Measurements from ENCODE around the gene MLLT6. TPM values are rescaled to one million over a fixed set of nuclear protein-coding genes. Genes with fewer than 3 reads are reported as not detected.

MLLT6 gene
- total and polyA plus RNA-seq, 2 of the 13 experiments (the other 11 are each of a cell fraction or from before 2014, with no cell fraction given): 50.7 to 69.5 TPM

DNA sequence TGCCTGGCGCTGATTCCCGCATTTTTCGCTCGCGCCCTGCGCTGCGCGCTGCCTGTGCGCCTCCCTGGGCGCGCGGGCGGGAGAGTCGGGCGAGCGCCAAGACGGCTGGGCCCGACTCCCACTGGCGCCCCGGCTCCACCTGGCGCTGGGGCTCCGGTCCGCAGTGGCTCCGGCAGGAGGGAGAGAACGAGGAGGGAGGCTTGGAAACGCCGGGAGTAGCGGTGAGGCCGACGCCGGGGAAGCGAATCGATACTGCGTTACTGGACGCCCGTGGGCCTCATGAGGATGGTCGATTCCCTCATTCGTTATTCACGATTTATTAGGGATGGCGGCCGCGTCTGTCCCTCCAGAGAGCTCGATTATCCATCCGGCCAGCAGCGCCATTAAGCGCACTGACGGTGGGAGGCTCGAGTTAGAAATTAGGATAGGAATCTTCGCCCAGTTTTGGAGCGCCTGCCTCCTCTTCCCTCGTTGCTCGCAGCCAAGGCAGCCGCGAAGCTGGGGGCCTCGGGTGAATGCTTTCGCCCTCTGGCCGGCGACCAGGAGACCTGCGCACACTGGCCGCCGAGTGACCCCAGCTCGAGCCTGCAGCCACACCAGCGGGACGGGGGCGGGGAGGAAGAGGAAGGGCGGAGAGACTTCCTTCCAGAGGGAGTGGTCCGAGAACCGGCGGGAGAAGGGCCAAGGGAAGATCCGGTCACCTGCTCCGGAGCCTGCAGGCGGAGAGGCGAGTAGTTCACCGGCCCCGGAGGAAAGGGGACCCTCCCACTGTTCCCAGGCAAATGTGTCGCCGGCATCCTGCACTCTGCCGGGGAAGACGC, 44.4 kb downstream of the MLLT6 start (continued):
- TF ChIP-seq, protein P1, sequence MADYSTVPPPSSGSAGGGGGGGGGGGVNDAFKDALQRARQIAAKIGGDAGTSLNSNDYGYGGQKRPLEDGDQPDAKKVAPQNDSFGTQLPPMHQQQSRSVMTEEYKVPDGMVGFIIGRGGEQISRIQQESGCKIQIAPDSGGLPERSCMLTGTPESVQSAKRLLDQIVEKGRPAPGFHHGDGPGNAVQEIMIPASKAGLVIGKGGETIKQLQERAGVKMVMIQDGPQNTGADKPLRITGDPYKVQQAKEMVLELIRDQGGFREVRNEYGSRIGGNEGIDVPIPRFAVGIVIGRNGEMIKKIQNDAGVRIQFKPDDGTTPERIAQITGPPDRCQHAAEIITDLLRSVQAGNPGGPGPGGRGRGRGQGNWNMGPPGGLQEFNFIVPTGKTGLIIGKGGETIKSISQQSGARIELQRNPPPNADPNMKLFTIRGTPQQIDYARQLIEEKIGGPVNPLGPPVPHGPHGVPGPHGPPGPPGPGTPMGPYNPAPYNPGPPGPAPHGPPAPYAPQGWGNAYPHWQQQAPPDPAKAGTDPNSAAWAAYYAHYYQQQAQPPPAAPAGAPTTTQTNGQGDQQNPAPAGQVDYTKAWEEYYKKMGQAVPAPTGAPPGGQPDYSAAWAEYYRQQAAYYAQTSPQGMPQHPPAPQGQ (CRISPR knock-in tag; IDR thresholded peaks at IDR 0.05; ENCODE audit: borderline replicate concordance): 0 out of 2 replicates have a peak, but pooled peaks have one; percentile 34
- TF ChIP-seq GFI1 (CRISPR knock-in tag; IDR thresholded peaks at IDR 0.05; ENCODE audit: borderline replicate concordance): peak; percentile 42; the same call in 1 of the 2 replicates
- TF ChIP-seq ZNF788 (CRISPR knock-in tag; IDR thresholded peaks at IDR 0.05; ENCODE audit: borderline replicate concordance): peak; percentile 91
- TF ChIP-seq, protein P2, sequence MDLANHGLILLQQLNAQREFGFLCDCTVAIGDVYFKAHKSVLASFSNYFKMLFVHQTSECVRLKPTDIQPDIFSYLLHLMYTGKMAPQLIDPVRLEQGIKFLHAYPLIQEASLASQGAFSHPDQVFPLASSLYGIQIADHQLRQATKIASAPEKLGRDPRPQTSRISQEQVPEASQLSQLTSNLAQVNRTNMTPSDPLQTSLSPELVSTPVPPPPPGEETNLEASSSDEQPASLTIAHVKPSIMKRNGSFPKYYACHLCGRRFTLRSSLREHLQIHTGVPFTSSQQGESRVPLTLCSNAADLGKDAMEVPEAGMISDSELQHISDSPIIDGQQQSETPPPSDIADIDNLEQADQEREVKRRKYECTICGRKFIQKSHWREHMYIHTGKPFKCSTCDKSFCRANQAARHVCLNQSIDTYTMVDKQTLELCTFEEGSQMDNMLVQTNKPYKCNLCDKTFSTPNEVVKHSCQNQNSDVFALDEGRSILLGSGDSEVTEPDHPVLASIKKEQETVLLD (CRISPR knock-in tag; IDR thresholded peaks at IDR 0.05; ENCODE audit: low read depth): peak; percentile 86
- TF ChIP-seq MTA3 (CRISPR knock-in tag; IDR thresholded peaks at IDR 0.05): no peak
- 0 out of 2 replicates have a peak, but pooled peaks have one; percentile 39 for TF ChIP-seq PRMT3 (CRISPR knock-in tag; IDR thresholded peaks at IDR 0.05; ENCODE audit: borderline replicate concordance, low read depth)
- TF ChIP-seq, protein P3, sequence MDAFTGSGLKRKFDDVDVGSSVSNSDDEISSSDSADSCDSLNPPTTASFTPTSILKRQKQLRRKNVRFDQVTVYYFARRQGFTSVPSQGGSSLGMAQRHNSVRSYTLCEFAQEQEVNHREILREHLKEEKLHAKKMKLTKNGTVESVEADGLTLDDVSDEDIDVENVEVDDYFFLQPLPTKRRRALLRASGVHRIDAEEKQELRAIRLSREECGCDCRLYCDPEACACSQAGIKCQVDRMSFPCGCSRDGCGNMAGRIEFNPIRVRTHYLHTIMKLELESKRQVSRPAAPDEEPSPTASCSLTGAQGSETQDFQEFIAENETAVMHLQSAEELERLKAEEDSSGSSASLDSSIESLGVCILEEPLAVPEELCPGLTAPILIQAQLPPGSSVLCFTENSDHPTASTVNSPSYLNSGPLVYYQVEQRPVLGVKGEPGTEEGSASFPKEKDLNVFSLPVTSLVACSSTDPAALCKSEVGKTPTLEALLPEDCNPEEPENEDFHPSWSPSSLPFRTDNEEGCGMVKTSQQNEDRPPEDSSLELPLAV (CRISPR knock-in tag; conservative IDR thresholded peaks at IDR 0.05; ENCODE audit: low read depth): peak; percentile 76; the same call in 1 of the 2 replicates
- TF ChIP-seq, protein P4, sequence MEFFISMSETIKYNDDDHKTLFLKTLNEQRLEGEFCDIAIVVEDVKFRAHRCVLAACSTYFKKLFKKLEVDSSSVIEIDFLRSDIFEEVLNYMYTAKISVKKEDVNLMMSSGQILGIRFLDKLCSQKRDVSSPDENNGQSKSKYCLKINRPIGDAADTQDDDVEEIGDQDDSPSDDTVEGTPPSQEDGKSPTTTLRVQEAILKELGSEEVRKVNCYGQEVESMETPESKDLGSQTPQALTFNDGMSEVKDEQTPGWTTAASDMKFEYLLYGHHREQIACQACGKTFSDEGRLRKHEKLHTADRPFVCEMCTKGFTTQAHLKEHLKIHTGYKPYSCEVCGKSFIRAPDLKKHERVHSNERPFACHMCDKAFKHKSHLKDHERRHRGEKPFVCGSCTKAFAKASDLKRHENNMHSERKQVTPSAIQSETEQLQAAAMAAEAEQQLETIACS (CRISPR knock-in tag; IDR thresholded peaks at IDR 0.05): 0 out of 2 replicates have a peak, but pooled peaks have one; percentile 30
- TF ChIP-seq, protein P5, sequence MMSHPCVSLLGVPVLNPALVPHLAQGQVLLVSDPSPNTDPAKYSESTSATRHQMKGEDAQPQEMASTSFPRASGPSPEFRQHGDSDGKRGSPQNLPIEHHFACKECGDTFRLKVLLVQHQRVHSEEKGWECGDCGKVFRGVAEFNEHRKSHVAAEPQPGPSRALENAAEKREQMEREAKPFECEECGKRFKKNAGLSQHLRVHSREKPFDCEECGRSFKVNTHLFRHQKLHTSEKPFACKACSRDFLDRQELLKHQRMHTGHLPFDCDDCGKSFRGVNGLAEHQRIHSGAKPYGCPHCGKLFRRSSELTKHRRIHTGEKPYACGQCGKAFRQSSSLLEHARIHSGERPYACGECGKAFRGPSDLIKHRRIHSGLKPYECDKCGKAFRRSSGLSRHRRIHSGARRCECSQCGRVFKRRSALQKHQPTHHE (CRISPR knock-in tag; IDR thresholded peaks at IDR 0.05; ENCODE audit: borderline replicate concordance): peak; percentile 63; the same call in 1 of the 2 replicates
- peak; percentile 55 for TF ChIP-seq ZNF772 (CRISPR knock-in tag; IDR thresholded peaks at IDR 0.05)
- TF ChIP-seq ZMYM2 (CRISPR knock-in tag; IDR thresholded peaks at IDR 0.05): no peak
- no peak for TF ChIP-seq FOXA1 (IDR thresholded peaks at IDR 0.05)
- TF ChIP-seq FOXA1 (CRISPR knock-in tag; IDR thresholded peaks at IDR 0.05): no peak
- TF ChIP-seq PLRG1 (conservative IDR thresholded peaks at IDR 0.05): no peak
- peak; percentile 92; the same call in 1 of the 2 replicates for TF ChIP-seq CCDC6 (CRISPR knock-in tag; IDR thresholded peaks at IDR 0.05)
- no peak; the same call in 1 of the 2 replicates for TF ChIP-seq HIVEP1 (CRISPR knock-in tag; IDR thresholded peaks at IDR 0.05)
- TF ChIP-seq SP1 (IDR thresholded peaks at IDR 0.05): no peak
- TF ChIP-seq SP1 (CRISPR knock-in tag; IDR thresholded peaks at IDR 0.05): no peak
- peak; percentile 71; the same call in 1 of the 2 replicates for TF ChIP-seq ZNF224 (CRISPR knock-in tag; IDR thresholded peaks at IDR 0.05)
- TF ChIP-seq, protein P6, sequence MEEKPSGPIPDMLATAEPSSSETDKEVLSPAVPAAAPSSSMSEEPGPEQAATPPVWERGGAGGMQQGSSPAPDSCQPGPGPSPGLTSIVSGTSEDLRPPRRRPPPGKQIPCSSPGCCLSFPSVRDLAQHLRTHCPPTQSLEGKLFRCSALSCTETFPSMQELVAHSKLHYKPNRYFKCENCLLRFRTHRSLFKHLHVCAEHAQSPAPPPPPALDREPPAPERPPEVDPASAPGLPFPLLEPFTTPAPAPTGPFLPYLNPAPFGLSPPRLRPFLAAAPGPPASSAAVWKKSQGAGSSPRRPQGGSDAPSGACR (CRISPR knock-in tag; IDR thresholded peaks at IDR 0.05): no peak; the same call in 1 of the 2 replicates

All from HepG2 (cell line).